HG02642 (cell line): ENCODE results near the gene MLF1.
"Not testable (repeated sequence)": the region's sequence is repeated elsewhere in the genome, so short reads cannot be mapped to it uniquely, and the experiment has no call there.

ENCODE experiments used
- ATAC-seq: cut with Tn5 transposase; IDR thresholded peaks from one replicate; pipeline ENCODE4 v1.9.1; 2021; ENCODE audit warnings: mild to moderate bottlenecking; ENCODE audit not compliant: unreplicated experiment, poor library complexity

Gene MLF1, protein sequence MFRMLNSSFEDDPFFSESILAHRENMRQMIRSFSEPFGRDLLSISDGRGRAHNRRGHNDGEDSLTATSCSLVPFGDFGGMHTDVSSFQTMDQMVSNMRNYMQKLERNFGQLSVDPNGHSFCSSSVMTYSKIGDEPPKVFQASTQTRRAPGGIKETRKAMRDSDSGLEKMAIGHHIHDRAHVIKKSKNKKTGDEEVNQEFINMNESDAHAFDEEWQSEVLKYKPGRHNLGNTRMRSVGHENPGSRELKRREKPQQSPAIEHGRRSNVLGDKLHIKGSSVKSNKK

GRCh38 chr3:158570999-158571702, at the start of gene MLF1:
Gene MLF1, plus strand, starts transcription at chr3:158571194. Its CDS starts 107 bp downstream, at chr3:158571301.
- peak; percentile 100 for ATAC-seq

DNA sequence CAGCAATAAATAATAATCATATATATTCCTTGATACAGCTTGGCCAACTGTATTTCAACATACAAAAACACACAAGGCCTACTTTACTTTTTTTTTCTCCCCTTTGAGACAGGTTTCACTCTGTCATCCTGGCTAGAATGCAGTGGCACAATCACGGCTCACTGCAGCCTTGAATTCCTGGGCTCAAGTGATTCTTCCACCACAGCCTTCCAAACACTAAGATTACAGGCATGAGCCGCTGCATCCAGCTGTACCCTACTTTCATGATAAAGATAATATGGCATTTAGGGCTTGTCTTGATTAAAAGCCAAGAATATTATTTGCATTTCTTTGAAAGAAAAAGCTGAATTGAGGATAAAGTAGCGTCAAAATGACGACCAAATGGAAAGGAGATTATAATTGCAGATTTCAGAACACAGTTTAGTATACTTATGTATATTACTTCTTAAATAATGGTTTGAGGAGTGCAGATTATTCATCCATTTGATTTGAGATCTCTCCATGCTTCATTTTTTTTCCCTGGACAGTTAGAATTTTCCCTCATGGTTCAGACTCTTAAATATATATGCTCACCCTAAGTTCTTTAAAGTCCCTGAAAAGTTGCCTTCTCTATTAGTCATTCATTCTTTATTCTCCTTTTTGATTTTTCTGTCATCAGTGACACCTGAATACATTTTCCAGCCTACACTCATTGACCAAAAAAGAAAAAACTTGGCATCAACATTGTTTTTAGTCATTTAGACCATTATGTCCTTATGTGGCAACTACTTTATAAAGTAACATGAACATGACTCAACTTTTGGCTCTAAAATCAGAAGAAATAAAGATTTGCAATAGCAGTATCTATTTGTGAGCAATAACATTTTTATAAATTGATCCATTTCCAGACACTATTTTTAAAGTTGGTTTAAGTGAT, 48.5 kb upstream of the MLF1 start:
- ATAC-seq, result no peak

GRCh38 chr3:158528076-158528674, 42.8 kb upstream of the MLF1 start:
- ATAC-seq, result no peak

GRCh38 chr3:158531334-158531733, 39.7 kb upstream of the MLF1 start:
- no peak for ATAC-seq

- ATAC-seq, result no peak
Measured at GRCh38 chr3:158532099-158532734, 38.8 kb upstream of the MLF1 start.

GRCh38 chr3:158535918-158536317, 35.1 kb upstream of the MLF1 start:
- no peak for ATAC-seq

DNA sequence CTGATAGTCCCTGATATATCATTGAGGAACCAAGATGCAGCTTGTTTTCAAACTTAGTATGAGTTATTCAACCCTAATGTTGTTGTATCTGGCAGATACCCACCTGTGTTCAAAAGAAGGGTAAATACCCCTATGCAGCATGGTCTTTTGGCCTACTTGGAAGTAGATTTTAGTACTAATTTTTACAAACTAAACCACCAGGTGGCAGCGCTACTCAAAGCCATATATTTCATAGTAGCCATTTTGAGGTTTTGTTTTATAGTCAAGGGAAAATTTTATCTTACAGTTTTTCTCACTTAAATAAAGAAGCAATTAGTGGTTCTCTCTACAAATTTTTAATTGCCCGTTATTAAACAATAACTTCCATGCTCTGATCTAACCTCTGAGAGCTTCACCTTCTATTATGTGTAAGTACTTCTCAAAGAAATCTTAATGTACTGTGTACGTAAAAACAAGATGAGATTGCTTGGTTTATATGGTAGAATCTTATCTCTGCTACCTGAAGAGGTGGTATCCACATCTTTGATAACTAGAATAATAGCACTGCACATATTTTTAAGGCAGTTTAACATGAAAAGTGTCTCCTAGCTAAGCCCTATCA, 31.5 kb upstream of the MLF1 start:
- peak; percentile 69 for ATAC-seq

- ATAC-seq, result no peak
Measured at GRCh38 chr3:158540066-158540465, 30.9 kb upstream of the MLF1 start.

- ATAC-seq, result no peak
Measured at GRCh38 chr3:158548691-158549090, 22.3 kb upstream of the MLF1 start.

- not testable (repeated sequence) for ATAC-seq
Measured at GRCh38 chr3:158549938-158550337, 21.1 kb upstream of the MLF1 start.

- ATAC-seq, result no peak
Measured at GRCh38 chr3:158552124-158552523, 18.9 kb upstream of the MLF1 start.

GRCh38 chr3:158559504-158559903, 11.5 kb upstream of the MLF1 start:
- no peak for ATAC-seq

DNA sequence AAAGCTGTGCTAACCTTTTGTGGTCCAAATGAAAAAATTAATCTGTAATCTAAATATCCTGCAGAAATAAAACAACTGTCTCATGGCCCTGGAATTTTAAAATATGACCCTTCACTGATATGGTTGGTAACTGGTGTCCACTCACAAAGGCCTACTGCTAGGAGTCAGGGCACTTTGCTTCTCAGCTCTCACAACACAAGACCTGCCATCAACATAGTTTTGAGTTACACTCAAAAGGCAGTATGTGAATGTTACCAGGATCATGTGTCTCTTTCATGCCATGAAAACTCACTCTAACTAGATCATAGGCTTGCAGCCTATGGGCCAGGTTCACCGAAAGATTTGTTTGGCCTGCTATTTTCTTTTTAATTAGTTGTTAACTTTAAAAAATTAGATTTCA, 10.0 kb upstream of the MLF1 start:
- ATAC-seq, result no peak

DNA sequence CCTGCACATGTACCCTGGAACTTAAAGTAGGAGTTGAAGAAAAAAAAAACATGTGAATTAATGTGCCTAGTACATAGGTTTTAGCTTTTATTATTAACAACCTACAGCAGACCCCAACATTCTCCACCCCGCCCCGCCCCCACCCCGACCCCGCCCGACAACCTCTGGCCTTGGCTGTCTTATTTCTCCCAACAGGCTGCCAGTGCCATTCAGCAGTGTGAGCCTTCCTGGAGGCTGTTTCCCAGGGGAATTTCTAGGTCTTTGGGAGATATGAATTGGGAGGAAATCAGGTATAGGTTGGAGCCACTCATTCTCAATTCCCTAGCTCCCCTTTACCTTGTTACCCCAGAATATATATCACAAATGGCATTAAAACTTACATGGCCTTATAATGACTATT, 8.3 kb upstream of the MLF1 start:
- no peak for ATAC-seq

GRCh38 chr3:158563076-158563475, 7.9 kb upstream of the MLF1 start:
- no peak for ATAC-seq

DNA sequence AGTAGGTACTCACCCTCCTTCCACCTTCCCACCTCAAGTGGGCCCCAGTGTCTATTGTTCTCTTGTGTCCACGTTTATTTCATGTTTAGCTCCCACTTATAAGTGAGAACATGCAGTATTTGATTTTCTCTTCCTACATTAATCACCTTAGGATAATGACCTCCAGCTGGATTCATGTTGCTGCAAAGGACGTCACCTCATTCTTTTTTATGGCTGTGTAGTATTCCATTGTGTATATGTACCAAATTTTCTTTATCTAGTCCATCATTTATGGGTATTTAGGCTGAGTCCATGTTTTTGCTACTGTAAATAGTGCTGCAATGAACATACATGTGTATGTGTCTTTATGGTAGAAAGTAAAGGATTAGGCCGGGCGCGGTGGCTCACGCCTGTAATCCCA, 5.9 kb upstream of the MLF1 start:
- no peak for ATAC-seq

- ATAC-seq, result no peak
Measured at GRCh38 chr3:158568784-158569183, 2.2 kb upstream of the MLF1 start.

DNA sequence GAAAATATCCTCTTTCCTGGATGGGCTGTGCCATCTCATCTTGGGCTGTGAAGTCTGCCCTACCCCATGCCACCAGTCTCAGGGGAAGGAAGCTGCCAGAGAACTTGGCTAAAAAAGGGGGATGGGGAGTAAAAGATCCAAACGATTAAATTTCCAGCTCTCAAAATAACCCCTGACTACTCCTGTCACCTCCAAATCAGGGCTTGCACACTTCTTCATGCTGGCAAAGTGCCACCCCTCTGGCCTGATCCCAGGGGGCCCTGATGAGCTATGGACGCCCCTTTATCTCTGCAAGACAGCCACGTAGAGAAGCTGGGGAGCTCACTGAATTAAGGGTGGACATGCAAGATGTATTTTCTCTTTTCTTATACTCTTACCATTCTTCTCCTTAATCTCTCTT, 1.2 kb upstream of the MLF1 start:
- no peak for ATAC-seq

DNA sequence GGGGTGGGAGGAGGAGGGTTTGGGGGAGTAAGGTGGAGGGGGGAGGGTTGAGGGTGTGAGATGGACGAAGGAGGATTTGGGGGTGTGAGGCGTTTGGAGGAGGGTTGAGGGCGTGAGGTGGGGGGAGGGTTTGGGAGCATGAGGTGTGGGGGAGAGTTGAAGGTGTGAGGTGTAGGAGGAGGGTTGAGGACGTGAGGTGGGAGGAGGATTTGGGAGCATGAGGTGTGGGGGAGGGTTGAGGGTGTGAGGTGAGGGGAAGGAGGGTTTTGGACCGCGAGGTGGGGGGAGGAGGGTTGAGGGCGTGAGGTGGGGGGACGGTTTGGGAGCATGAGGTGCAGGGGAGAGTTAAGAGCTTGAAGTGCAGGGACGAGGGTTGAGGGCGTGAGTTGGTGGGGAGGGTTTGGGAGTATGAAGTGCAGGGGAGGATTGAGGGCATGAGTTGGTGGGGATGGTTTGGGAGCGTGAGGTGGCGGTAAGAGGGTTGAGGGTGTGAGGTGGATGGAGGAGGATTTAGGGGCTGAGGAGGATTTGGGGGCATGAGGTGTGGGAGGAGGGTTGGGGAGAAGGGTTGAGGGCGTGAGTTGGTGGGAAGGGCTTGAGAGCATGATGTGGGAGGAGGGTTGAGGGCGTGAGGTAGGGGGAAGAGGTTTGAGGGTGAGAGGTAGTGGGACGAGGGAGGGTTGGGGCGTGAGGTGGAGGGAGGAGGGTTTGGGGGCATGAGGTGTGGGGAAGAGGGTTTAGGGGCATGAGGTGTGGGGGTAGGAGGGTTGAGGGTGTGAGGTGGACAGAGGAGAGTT, 1.2 kb downstream of the MLF1 start:
- no peak for ATAC-seq
